Colonic mucosa (tissue), 4 donors: ENCODE measurements around the gene SLC12A9. TPM values are rescaled to one million over a fixed set of nuclear protein-coding genes. Genes with fewer than 3 reads are reported as not detected.

Experiments
- DNase-seq: peaks from one replicate; pipeline ENCODE4 v3.0.0-alpha.2; 2020
- H3K27ac ChIP-seq: fragments of 200-600 bp; one replicate; pipeline ENCODE4 v1.8.0; 2021
- H3K27me3 ChIP-seq: fragments of 200-600 bp; one replicate; pipeline ENCODE4 v1.8.0; 2021
- H3K36me3 ChIP-seq: fragments of 200-600 bp; one replicate; pipeline ENCODE4 v1.8.0; 2021
- H3K4me1 ChIP-seq: fragments of 200-600 bp; one replicate; pipeline ENCODE4 v1.8.0; 2021; ENCODE audit warnings: mild to moderate bottlenecking
- H3K4me3 ChIP-seq: fragments of 200-600 bp; one replicate; pipeline ENCODE4 v1.8.0; 2021
- H3K9ac ChIP-seq, 2 donors: one replicate each; pipeline ENCODE4 v1.7.0; 2013; ENCODE audit warnings: control low read depth in 2 of 2, low read depth in 2 of 2, low read length in 2 of 2
- H3K9me3 ChIP-seq: fragments of 200-600 bp; one replicate; pipeline ENCODE4 v1.8.0; 2021
- intact Hi-C: fragments of 100-400 bp; cut with DNase I; formaldehyde crosslinking; loops from one replicate; pipeline ENCODE4 v1.14.1; 2022
- total RNA-seq, 2 donors: library from RNA; stranded (reverse); fragmentation: NEBNext Ultra II Directional in 1 of 2; extraction: Animal tissue kit (Norgen Biotek cat#: 25700) in 1 of 2; gene quantifications; one replicate each; pipeline ENCODE4 v1.2.1, GENCODE V29; 2021
- TF ChIP-seq, protein P1 (sequence below): fragments of 200-600 bp; IDR thresholded peaks from one replicate; pipeline ENCODE4 v1.8.0; 2022; ENCODE audit warnings: antibody characterized with exemption, mild to moderate bottlenecking
- donor health status: healthy.
- donor health status: DM: no; HTN: no; CAD: no.
- donor health status: DM: no; HTN: no; CAD: no.

SLC12A9 gene
- total RNA-seq, 2 donors from 2014 or later: 24.1 to 35.9 TPM

DNA sequence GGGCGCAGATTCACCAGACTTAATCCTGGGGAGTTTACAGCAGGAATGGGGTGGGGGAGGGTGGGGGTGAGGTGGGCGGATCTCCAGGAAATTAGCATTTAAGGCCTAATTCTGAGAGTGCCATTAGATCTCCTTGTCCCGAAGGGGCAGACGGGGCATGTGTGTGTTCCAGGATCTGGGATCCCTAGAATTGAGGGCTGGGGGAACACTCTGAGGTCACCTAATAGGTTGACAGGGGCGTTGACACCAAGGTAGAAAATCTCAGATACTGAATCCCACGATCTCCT, 15.8 kb upstream of the SLC12A9 start:
- H3K36me3 ChIP-seq: no peaks in the 10 kb centered on the region
- peak overlapping the region; percentile 73 for H3K27ac ChIP-seq
- TF ChIP-seq, protein P1, sequence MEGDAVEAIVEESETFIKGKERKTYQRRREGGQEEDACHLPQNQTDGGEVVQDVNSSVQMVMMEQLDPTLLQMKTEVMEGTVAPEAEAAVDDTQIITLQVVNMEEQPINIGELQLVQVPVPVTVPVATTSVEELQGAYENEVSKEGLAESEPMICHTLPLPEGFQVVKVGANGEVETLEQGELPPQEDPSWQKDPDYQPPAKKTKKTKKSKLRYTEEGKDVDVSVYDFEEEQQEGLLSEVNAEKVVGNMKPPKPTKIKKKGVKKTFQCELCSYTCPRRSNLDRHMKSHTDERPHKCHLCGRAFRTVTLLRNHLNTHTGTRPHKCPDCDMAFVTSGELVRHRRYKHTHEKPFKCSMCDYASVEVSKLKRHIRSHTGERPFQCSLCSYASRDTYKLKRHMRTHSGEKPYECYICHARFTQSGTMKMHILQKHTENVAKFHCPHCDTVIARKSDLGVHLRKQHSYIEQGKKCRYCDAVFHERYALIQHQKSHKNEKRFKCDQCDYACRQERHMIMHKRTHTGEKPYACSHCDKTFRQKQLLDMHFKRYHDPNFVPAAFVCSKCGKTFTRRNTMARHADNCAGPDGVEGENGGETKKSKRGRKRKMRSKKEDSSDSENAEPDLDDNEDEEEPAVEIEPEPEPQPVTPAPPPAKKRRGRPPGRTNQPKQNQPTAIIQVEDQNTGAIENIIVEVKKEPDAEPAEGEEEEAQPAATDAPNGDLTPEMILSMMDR: no peak
- H3K4me3 ChIP-seq: peak overlapping the region; percentile 37
- intact Hi-C loops: no loop called here
- DNase-seq: no peak
- peak overlapping the region; percentile 74 to 81 for H3K9ac ChIP-seq
- no peaks in the 10 kb centered on the region for H3K9me3 ChIP-seq
- no peaks in the 10 kb centered on the region for H3K27me3 ChIP-seq
- peaks cover 3% of the 10 kb centered on the region for H3K4me1 ChIP-seq

DNA sequence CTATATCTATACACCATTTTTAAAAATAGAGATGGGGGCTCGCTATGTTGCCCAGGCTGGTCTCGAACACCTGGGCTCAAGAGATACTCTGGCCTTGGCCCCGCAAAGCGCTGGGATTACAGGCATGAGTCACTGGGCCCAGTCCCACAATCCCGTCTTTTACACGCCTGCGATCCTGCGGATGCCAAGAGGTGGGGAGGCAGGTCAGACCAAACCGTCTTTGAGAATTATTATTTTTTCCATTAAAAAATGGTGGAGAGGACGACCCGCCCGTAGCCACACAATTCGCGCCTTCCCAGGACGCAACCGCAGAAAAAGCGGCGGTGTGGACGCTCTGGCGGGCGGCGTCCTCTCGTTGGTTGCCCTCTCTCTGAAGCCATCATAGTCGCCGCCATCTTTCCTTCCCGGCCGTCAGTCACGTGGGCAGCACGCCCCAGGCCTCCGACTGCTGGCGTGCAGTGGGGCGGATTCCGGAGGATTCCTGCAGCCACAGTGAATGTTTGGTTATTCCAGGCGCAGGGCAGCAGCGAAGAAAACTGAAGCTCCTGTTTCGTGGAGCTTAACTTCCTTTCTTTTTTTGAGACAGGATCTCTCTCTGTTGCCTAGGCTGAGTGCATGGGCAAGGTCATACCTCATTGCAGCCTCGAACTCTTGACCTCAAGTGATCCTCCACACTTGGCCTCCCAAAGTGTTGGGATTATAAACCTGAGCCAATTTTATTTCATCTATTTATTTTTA, 15.2 kb upstream of the SLC12A9 start:
- peak overlapping the region; percentile 37 for H3K4me3 ChIP-seq
- peak overlapping the region; percentile 71 to 81 for H3K9ac ChIP-seq
- DNase-seq: peak; percentile 91
- no peaks in the 10 kb centered on the region for H3K36me3 ChIP-seq
- no peaks in the 10 kb centered on the region for H3K27me3 ChIP-seq
- intact Hi-C loops: no loop called here
- H3K27ac ChIP-seq: peak overlapping the region; percentile 73
- peaks cover 3% of the 10 kb centered on the region for H3K4me1 ChIP-seq
- TF ChIP-seq, protein P1: no peak
- no peaks in the 10 kb centered on the region for H3K9me3 ChIP-seq

DNA sequence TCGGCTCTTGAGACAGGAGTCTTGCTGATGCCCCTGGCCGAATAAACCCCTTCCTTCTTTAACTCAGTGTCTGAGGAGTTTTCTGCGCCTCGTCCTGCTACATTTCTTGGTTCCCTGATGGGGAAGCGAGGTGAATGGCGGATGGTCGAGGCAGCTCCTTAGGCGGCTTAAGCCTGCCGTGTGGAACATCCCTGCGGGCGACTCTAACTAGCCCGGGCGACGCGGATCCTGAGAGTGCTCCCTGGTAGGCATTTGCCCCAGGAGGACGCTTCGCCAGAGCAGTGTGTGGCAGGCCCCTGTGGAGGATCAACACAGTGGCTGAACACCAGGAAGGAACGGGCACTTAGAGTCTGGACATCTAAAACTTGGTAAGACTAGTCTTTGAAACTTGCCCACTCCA, 13.2 kb upstream of the SLC12A9 start:
- no peaks in the 10 kb centered on the region for H3K27me3 ChIP-seq
- H3K4me3 ChIP-seq: no peak overlapping the region
- no peaks in the 10 kb centered on the region for H3K9me3 ChIP-seq
- TF ChIP-seq, protein P1: no peak
- intact Hi-C loops: no loop called here
- H3K9ac ChIP-seq: no peak overlapping the region
- no peak for DNase-seq
- H3K4me1 ChIP-seq: peaks cover 3% of the 10 kb centered on the region
- H3K27ac ChIP-seq: no peak overlapping the region
- H3K36me3 ChIP-seq: no peaks in the 10 kb centered on the region

DNA sequence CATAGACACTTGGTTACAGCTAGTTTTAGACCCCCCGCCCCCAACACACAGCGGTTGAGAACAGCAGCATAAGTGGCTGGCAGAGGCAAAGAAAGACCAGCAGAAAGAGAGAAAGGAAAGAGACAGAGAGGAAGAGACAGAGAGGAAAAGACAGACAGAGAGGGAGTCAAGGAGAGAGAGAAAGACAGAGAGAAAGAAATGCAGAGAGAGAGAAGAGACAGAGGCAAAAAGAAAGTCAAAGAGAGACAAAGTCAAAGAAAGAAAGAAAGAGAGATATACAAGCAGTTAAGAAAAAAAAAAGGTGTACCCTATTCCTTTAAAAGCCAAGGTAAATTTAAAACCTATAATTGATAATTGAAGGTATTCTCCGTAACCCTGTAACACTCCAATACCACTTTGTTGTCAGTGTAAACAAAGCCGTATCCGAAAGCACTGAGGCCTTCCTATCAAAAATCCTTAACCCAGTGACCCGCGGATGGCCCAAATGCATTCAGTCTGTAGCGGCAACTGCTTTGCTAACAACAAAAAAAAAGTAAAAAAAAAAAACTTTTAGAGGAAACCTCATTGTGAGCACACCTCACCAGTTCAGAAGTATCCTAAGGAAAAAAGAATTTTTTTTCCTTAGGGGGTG, 11.9 kb upstream of the SLC12A9 start:
- TF ChIP-seq, protein P1: no peak
- Histone ChIP-seq H3K4me3 (no peak overlapping the region), H3K27ac (no peak overlapping the region), H3K9me3 (no peaks in the 10 kb centered on the region), H3K9ac (no peak overlapping the region), H3K36me3 (no peaks in the 10 kb centered on the region), H3K4me1 (peaks cover 3% of the 10 kb centered on the region), H3K27me3 (no peaks in the 10 kb centered on the region)
- no peak for DNase-seq
- intact Hi-C loops: no loop called here

DNA sequence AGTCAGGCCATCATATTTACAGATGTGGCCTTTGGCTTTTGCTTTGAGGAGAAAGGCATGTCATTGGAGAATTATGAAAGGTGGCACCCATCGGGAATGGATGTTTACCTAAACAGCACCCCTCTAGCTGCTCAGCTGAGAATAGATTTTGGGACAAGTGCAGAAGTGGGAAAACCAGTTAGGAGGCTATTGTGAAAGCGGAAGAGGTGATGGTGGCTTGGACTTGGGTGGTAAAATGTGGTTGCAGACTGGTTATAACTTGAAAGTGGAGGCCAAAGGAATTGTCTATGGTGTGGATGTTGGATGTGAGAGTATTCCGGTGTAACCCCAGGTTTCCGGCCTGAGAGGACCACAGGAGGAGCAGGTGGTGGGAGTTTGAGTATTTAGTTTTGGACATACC, 5.2 kb upstream of the SLC12A9 start:
- TF ChIP-seq, protein P1: no peak
- H3K4me1 ChIP-seq: no peaks in the 10 kb centered on the region
- H3K27ac ChIP-seq: no peak overlapping the region
- H3K4me3 ChIP-seq: no peak overlapping the region
- H3K9ac ChIP-seq: no peak overlapping the region
- H3K27me3 ChIP-seq: no peaks in the 10 kb centered on the region
- no peak for DNase-seq
- intact Hi-C loops: no loop called here
- no peaks in the 10 kb centered on the region for H3K9me3 ChIP-seq
- no peaks in the 10 kb centered on the region for H3K36me3 ChIP-seq
